T-helper 9 cell (primary cell): Measurements from ENCODE around the gene PGAP1.

Experiments used
- DNase-seq: peaks from one replicate; pipeline ENCODE4 v3.0.0-alpha.2; 2020

PGAP1 gene

DNA sequence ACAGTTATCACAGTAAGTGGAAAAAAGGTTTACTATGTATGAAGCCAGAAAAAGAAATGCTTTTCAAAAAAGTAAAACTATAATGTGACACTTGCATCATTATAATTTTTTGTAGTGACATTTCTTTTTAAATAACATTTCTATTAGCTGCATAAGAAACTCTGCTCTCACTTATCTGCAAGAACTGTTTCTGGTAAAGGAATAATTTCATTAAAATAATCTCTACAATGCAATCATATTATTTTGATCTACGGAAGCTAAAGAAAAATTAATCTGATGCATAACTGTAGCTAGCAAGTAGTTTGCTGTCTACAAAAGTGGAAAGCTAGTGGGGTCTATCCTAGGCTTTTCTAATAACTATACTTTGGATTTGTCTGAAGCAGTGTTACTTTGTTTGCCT is 50.1 kb downstream of the PGAP1 start:
- DNase-seq: no peak

DNA sequence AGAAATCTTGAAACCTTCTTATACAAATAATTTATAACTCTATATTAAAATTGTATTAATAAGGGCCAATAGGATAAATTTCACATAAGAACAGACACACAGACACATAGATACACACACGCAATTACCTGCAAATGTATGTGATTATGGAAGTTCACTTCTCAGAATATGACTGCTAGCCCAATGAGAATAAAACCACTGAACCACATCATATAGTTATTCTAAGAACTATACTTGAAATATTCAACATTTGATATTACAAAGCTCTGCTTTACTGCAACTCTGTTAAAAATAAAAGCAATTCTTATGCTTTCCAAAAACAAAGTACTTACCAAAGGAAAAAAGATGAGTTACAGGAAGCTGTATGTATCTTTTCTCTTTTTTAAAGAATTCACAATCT is 51.1 kb downstream of the PGAP1 start:
- DNase-seq: no peak

DNA sequence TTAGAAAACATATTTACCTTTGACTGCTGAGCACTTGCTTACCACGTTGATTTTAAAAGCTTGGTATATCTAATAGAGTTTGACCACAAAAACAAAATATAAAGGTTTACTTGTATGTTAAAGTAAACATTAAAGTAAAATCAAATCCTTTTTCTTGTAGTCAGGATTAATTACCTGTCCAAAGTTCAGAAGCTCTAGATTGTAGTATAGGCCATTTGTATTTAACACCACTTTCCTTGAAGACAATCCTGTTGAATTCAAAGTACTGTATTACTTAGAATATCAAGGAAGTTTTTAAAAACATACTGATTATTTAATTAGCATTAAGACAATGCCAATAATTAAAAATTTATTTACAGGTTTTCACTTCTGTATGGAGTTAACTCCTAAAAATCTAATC is 53.0 kb downstream of the PGAP1 start:
- no peak for DNase-seq

DNA sequence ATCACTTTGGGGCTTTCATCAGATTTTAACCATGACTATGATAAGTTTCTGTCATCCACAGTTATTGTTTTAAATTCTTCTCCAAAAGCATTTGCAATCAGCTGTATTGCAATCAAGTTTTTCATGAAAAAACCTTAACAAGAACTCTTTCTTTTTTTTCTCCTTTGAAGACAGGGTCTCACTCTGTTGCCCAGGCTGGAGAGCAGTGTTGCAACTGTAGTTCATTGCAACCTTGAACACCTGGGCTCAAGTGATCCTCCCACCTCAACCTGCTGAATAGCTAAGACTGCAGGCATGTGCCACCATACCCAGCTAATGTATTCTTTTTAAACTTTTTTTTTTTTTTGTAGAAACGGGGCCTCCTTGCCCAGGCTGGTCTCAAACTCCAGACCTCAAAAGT is 71.9 kb downstream of the PGAP1 start:
- DNase-seq: no peak

DNA sequence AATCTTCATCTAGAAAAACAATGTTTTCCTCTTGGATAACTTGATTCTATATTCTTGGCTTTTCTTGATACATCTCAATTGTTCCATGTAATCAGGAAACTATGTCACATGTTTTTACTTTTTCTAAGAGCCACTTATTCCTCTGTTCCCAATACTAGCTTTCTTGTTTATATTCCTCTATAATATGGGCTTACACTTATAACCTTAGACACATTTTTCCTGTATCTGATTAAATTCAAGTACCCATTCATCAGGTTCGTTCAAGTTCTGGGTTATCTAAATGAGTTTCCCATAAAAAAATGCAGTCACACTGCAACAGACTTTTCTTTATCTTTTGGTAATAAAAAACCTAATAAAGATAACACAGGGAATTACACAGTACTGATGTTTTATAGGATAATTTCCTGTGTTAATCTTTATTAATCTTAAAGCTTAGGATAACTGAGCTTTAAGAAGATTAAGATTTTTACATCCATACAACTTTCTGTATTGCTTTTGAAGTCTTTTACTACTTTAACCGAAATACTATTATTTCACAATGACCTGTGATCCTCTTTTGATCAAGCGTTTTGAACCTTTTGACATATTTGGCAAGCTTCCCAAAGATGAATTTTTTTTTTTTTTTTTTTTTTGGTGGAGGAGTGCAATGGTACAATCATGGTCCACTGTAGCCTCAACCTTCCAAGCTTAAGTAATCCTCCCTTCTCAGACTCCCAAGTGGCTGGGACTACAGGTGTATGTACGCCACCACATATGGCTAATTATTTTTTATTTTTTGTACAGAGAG is 73.0 kb downstream of the PGAP1 start:
- no peak for DNase-seq

DNA sequence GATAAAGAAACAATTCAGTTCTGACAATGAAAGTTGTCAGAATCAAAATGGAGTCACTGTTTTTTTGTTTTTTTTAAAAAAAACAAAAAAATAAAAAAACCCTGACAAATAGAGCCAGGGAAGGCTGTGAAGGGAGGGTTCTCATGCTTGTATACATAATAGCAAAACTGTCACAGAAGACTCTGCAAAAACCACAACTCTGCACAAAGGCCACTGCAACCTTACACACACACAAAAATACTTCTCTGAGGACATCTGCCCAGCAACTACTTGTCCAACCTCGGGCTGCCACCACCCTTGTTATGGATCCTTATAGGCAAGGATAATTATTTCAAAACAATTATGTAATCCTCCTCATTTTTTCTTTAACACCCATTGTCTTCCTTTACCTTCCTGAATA is 75.4 kb downstream of the PGAP1 start:
- DNase-seq: no peak

DNA sequence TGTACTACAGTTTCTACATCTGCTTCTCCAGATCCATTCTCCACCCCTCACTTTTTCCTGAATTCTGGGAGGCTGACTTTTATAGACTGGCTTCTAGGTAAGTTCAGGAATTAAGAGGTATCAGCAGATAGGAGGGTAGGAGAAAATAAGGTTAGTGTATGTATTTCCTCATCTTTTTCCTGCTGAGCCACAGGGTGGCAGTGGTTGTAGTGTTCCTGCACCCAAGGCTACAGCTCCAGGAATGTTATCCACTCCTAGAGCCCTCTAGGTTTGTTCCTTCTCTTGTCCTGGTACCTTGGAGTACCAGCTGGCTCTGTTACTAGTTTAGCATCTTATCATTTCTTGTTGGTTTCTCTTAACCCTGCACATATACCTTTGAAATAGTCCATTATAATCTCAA is 76.6 kb downstream of the PGAP1 start:
- DNase-seq: no peak

DNA sequence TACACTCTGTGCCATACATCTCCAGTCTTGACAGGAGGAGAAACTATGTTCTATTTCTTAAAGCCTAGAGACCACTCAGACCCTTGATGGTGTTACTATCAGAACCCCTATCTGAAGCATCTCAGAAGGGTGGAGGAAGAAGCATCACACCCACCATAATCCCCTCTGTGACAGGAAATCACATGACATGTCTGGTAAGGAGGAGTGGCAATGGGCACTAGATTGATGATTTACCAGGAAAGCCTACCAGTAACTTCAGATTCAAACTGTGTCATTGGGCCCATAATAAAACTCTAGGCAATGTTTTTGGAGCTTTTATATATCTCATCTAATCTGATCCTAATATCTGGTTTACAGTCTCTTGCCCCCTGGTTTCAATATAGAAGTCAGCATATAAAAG is 80.2 kb downstream of the PGAP1 start:
- no peak for DNase-seq

DNA sequence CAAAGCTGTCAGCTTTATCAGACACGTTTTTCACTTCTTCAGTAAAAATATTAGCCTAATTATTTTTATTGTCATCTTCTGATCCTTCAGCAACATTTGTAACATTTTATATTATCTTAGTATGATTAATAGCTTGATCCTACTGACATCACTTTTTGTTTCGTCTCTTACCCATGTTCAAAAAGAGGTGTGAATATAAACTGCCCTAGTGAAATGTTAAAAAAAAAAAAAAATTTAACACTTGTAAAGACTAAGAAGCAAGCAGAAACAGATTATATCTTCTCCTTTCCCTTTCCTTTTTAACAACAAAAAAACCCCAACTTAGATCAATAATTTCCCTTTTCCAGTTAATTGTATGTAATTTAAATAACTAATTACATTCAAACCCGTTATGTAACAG is 81.1 kb downstream of the PGAP1 start:
- no peak for DNase-seq

DNA sequence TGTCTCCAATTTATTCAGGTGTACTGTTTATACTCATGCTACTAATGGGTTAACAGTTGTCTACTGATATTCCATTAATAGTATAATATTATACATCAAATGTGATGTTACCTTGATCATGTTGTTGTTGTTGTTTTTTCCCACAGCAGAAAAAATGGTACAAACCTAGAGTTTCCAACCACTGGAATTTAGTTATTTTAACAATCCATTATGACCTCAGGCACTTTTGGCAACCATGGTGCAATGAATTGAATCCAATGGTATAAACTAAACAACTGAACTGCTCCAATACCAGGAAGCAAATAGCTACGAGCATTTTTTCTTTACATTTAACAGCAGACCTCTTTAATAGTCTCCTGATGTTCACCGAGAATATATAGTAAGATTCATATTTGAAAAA is 86.3 kb downstream of the PGAP1 start:
- DNase-seq: no peak

DNA sequence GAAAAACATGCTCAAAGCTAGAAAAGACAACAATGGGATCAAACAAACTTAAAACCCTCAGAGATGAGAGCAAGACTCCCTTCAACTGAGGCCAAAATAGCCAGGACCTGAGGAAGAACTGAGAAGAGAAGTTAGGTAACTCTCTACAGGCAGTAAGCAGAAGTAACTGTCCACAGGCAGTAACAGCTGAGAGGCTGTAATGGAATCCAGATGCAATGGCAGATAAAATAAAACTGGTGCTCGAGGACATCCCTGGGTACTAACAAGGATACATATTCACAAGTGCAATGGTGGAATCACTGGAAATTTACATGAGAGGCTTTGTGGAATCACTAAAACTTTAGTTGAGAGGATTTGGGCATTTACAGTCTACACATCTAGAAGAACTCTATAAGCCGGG is 86.9 kb downstream of the PGAP1 start:
- DNase-seq: no peak

DNA sequence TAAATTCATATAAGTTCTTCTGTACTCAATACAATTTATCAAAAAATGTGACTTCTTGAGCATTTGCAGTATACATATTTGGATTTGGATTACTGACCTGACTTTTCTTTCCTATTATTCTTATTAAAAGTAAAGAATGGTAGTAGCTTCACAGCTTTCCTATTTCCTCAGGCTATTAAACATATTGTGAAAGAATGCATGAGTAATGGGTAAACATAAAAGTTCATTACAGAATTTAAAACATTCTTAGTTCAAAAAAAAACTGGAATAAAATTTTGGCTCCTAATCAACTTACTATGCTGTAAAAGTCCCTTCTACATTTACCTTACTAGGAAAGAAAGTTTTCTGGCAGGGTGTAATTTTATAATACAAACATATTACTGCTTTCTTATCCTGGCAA is 90.1 kb downstream of the PGAP1 start:
- no peak for DNase-seq

DNA sequence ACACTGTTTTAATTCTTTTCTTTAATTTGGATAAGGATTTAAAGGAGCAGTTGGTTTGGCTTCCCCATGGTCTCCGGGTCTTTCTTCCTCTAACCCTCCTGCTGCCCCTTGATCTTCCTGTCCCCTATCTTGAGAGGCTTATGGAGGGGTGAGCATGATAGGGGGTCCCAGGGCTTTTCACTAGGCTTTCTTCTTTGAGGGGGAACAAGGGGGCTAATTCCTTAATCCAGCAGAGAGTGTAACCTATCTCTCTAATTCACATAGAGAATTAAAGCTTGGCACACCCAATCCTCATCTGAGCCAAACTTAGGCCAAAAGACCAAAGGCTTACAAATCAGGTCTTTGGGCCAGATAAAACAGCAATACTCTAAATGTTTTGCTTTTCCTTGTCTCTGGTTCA is 95.8 kb downstream of the PGAP1 start:
- no peak for DNase-seq

DNA sequence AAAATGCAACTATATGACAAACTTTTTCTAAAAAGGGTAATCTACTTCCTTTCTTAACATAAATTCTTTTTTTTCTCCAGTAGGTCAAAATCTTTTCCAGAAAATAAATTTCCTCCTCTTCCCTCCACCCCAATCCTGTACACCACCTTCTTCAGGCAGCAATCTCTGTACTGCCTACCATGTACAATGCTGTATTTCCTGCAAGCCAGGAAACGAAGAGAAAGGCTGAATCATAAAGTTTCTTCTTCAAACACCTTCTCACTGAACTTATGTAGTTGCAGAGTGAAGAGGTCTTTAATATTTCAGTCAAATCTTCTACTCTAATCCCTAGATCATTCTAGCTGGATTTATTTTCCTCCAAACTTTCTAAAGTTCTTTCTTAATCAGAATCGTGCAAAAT is 99.2 kb downstream of the PGAP1 start:
- no peak for DNase-seq

DNA sequence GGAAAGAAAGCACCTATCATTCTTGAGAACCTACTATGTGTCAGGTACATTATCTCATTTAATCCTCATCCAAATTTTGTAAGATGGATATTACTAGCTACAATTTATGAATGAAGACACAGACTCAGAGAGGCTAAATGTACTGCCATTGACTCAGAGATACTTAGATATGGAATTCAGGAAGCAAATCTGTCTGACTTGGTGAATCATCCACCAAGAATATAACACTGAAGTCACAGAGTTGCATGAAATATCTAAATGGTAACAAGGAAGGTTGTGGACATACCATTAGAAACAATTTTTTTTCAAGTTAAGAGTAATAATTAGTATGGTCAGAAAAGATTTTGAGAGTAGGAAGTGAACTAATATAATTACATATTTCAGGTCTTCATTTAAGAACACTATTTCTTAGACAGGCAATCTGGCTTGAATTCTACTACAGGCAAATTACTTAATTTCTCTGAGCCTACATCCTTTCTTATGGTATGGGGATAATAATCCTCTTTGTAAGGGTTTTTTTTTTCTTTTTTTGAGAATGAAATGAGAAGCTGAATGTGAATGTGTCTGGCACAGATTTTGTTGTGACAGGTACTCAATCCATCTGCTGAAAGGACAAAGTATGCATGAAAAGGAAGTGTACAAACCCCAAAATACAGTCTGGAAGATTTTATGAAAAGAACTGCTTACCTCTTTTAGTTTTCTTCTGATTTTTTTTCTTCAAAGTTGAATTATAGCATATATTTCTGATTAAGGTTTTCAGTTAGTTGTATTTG is 102.6 kb downstream of the PGAP1 start:
- no peak for DNase-seq

DNA sequence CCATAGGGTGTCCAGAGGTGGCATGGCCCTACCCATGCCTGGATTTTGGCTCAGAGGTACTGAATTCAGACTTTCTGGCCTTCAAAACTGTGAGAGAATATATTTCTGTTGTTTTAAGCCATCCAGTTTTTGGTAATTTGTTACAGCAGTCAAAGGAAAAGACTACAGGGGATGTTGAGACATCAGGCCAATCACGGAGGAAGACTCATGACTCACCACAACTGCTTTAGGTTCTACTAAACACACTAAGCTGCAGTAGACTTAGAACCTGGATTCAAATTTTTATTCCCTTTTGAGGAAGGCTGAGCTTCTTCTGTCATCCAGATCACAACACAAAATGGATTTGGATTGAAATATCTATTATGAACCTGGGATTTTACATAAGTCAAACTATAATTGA is 105.3 kb downstream of the PGAP1 start:
- DNase-seq: no peak

DNA sequence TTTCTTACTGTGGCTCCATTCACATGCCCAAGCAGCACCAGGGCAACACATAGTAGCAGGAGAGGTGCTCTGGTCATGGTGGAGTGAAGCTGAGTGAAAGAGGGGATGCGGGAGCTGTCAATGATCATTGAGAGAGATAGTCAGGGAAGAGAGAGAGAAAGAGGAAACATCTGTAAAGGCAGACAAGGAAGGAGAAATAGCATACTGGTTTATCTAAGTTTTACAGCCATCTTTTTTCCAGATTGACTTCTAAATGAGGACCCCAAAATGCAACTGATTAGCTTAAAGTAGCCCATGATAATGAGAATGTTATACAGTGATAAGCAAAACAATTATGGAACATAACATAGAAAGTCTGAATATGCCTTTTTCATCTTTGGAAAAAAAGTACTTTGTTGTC is 117.2 kb downstream of the PGAP1 start, which contains the start of gene C2orf66:
Gene C2orf66, minus strand, starts transcription at position 96 of the 400 bp plus-strand sequence. Its CDS starts 19 bp downstream, at position 77.
- no peak for DNase-seq

DNA sequence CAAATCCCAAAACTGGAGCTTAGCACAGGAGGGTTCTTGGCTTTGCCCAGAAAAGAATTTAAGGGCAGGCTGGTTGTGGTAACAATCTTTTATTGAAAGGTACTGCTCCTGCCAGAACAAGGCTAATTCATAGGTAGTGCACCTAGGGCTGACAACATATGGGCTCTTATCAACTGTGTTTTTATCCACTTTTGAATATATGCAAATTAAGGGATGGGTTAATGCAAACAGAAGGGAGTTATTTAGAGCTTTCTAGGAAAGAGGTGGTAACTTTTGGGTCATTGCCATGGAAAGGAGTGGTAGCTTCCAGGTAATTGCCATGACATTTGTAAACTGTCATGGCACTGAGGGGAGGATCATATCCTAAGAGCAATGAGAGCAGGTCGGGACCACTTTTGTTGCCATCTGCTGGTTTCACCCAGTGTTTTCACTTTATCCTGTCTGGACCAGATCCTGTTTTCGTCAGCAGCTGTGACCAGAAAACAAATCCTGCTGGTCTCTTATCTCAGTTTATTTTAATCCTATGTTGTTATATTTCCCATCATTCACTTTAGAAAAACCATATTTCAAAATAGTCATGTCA is 118.3 kb downstream of the PGAP1 start:
- no peak for DNase-seq

DNA sequence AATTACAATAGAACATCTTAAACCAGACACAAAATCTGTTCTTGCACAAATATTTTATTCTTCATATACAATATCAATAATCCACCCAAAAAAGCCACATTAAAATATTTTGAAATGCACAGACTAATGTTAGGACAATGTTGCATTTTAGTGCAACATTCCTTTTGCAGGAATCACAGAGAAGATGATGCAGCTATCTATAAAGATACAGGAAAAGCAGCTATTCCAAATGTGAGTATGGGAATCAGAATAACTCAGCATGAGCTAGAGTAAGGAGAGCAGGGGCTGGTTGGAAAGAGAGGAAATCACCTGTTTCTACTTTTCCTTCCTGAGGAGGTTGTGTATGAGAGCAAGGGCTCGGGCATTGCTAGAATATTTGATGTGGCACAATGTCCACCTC is 122.1 kb downstream of the PGAP1 start:
- DNase-seq: no peak

DNA sequence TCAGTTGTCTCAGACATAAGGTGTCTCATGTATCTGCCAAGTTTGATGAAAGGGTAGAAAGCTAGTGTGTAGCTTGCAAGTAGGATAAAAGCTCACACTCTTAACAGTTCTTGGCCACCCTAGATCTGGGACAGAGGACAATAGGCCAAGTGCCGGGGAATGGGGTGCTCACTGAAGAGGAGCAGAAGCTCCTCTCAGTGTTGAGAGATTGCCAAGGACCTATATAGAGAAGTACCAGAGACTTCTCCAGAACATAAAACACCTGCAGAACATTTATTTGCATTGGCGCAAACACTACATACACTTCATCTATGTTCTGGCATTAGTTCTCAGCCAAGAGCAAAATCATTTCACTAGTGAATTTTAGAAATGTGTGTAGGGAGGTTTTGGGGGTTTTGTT is 124.1 kb downstream of the PGAP1 start:
- DNase-seq: no peak

DNA sequence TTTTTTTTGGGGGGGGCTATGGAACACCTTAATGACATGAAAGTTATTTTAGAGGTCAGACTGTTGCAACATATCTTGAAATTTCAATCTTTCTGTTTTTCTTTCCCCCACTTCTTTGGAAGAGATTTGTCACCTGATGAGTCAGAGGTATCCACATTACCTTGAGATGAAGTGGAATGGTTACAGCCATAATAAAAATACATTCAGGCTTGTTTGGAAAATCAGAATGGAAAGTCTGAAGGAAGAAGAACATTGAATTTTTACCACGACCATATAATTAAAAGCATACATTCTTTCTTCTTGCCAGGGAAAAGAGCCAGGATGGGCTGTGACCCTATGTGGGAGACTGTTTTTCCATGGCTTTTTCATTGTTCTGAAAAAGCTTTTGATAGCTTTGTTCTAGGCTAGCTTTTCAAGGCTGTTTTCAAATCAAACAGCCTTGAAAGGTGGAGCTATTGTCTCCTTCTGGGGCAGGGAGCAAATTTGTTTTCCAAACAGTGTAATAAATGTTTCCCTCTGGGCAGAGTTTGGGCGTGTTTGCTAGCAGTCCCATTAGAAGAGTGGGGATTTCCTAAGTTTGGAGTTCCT is 124.7 kb downstream of the PGAP1 start:
- no peak for DNase-seq

DNA sequence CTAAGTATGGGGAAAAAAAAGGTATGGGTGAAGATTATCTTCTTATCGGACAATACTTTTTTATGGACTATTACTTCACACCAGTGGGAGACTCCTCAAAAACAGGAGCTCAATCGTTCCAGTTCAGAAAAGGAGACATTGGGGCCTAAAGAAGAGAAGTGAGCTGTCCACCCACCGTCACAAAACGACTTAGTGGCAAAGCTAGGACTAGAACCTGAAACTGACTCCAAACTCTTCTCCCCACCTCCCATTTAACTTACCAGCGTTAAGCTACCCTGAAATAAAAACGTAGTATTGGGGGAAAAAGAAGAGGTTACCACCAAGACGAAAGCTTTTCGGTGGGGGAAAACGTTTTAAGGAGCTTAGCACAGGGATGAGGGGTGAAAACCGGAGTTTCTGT is 127.5 kb downstream of the PGAP1 start:
- no peak for DNase-seq

DNA sequence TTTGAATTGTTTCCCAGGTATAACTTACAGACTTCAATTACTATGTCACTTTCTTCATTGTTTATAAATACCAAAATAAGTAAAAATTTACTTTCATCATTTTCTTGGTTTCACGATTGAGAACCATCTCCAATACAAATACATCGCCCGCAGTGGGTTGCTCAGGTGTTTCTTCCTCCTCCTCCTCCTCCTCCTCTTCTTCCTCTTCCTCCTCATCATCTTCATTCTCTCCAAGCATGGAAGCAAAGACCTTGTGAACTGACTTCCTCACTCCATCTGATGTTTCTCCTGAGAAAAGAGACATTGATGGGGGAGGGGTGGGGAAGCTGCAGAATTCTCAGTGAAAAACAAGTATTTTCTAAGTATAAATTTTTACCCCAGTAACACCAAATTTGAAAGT is 133.6 kb downstream of the PGAP1 start:
- DNase-seq: no peak
